Urinary bladder (tissue), 4 donors: ENCODE results near the gene VPREB3. TPM values are rescaled to one million over a fixed set of nuclear protein-coding genes. Genes with fewer than 3 reads are reported as not detected.

ENCODE experiments used
- DNase-seq: peaks from one replicate; pipeline ENCODE4 v3.0.0-alpha.2; 2015; ENCODE audit errors: extremely low spot score
- H3K27ac ChIP-seq: one replicate; pipeline ENCODE4 v1.5.1; 2013; ENCODE audit warnings: low read depth, mild to moderate bottlenecking, moderate library complexity
- H3K36me3 ChIP-seq: one replicate; pipeline ENCODE4 v1.6.1; 2013; ENCODE audit warnings: mild to moderate bottlenecking, moderate library complexity; ENCODE audit not compliant: insufficient read depth
- H3K4me1 ChIP-seq: one replicate; pipeline ENCODE4 v1.6.1; 2013; ENCODE audit warnings: mild to moderate bottlenecking, moderate library complexity; ENCODE audit not compliant: insufficient read depth
- H3K4me3 ChIP-seq: one replicate; pipeline ENCODE4 v1.5.1; 2013; ENCODE audit warnings: low read depth, low read length
- WGBS: extraction: QIAGEN DNeasy Blood & Tissue Kit; methylation state at CpG from one replicate; pipeline ENCODE4 v1.1.7; 2013; 5-methylcytosine and 5-hydroxymethylcytosine counted together
- polyA plus RNA-seq: library from polyadenylated mRNA; stranded (reverse); fragments of 200-250 nt; gene quantifications from one replicate; pipeline ENCODE4 v1.2.3, GENCODE V29; 2013
- total RNA-seq: library from RNA; depleted of rRNA; stranded (reverse); fragments of >200 nt; gene quantifications from one replicate; pipeline ENCODE4 v1.2.3, GENCODE V29; 2014
- donor health status: healthy with polysubstance abuse.
- donor health status: healthy.

Gene VPREB3
- total and polyA plus RNA-seq, 2 donors, result not detected

DNA sequence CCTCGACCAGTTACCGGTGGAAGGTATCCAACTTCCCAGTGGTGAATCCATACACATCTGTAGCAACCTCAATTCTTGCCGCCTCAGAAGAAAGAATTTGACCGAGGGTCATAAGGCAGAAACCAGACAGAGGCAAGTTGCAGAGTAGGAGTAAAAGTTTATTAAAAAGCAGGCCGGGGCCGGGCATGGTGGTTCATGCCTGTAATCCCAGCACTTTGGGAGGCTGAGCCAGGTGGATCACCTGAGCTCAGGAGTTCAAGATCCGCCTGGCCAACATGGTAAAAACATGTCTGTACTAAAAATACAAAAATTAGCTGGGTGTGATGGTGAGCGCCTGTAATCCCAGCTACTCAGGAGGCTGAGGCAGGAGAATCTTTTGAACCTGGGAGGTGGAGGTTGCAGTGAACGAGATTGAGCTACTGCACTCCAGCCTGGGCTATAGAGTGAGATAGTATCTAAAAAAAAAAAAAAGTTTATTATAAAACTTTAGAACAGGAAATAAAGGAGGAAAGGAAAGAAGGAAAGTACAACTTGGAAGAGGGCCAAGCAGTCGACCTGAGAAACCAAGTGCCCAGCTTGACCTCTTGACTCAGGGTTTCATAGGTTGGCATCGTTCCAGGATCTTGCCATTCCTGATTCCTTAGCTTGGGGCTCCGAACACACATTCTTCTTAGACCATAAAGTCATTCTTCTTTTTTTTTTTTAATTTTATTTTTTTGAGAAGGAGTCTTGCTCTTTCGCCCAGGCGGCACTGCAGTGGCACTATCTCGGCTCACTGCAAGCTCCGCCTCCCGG is 35.7 kb downstream of the VPREB3 start:
- H3K4me1 ChIP-seq, result no peaks in the 10 kb centered on the region
- DNase-seq, result no peak
- no peak overlapping the region for H3K4me3 ChIP-seq
- no peak overlapping the region for H3K27ac ChIP-seq
- peaks cover 2% of the 10 kb centered on the region for H3K36me3 ChIP-seq
- 86% methylated on average over 17 of the region's 17 CpGs for WGBS

DNA sequence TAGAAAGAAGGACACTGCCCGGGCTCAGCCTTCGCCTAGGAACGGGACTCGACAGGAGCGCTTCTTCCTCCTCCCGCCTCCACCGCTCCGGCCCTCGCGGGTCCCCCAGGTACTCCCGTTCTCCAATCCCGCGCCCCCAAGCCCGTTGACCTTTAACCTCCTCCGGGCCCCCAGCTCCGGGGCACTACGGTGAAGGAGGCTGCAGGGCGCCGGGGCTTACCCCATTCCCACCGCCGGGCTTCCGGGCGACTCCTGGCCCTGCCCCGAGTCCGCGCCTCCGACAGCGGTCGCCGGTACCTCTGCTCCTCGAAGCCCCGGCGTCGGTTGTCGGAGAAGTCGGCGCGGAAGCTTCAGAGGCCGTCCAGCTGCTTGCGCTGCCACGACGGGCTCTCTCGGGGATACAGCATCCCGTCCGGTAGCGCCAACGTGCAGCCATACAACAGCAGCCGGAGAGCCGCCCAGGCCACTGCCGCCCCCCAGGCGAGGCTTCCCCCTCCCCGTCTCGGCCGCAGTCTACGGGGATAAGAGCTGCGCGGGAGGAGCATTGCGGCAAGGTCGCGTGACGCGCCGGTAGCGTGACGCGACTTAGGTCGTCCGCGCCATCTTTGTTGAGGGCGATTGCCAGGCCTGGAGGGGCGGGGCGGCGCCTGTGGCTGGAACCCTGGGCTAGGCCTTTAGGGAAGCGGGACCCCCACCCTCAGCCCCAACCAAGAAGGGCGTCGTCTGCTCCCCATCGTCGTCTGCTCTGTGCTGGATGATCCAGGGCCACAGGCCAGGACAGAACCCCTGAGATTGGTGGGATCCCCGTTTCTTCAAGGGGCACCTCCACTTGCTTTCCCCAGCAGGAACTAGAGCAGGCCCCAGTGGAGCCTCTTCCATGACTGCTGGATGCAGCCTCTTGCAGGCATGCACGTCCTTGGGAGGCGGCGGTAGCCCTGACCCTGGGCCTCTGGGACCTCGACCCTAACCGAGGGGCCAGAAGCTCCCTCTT is 37.1 kb downstream of the VPREB3 start:
- Histone ChIP-seq H3K36me3 (peaks cover 3% of the 10 kb centered on the region), H3K27ac (peak overlapping the region; percentile 46), H3K4me3 (peak overlapping the region; percentile 79), H3K4me1 (no peaks in the 10 kb centered on the region)
- 5% methylated on average over 84 of the region's 84 CpGs for WGBS
- DNase-seq, result peak; percentile 42

DNA sequence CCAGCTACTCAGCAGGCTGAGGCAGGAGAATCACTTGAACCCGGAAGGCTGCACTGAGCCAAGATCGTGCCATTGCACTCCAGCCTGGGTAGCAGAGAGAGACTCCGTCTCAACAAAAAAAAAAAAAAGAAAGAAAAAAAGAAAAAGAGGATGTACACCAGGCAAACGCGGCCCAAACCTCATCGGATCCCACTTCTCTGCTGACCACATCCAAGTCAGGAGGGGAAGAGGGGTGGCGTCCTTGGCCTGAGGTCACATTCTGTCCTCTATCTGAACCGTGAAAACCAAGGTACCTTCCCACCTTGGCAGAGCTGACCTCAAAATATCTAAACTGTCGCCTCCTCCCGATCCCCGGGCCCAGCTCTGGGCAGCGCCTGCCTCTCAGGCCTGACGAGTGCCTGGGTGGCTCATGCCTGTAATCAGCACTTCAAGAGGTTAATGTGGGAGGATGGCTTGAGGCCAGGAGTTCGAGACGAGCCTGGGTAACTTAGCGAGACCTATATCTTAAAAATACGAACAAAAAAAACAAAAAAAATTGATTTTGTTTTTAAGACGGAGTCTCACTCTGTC is 38.3 kb downstream of the VPREB3 start:
- Histone ChIP-seq H3K4me1 (no peaks in the 10 kb centered on the region), H3K4me3 (no peak overlapping the region), H3K36me3 (peaks cover 6% of the 10 kb centered on the region), H3K27ac (no peak overlapping the region)
- 83% methylated on average over 18 of the region's 18 CpGs for WGBS
- no peak for DNase-seq

DNA sequence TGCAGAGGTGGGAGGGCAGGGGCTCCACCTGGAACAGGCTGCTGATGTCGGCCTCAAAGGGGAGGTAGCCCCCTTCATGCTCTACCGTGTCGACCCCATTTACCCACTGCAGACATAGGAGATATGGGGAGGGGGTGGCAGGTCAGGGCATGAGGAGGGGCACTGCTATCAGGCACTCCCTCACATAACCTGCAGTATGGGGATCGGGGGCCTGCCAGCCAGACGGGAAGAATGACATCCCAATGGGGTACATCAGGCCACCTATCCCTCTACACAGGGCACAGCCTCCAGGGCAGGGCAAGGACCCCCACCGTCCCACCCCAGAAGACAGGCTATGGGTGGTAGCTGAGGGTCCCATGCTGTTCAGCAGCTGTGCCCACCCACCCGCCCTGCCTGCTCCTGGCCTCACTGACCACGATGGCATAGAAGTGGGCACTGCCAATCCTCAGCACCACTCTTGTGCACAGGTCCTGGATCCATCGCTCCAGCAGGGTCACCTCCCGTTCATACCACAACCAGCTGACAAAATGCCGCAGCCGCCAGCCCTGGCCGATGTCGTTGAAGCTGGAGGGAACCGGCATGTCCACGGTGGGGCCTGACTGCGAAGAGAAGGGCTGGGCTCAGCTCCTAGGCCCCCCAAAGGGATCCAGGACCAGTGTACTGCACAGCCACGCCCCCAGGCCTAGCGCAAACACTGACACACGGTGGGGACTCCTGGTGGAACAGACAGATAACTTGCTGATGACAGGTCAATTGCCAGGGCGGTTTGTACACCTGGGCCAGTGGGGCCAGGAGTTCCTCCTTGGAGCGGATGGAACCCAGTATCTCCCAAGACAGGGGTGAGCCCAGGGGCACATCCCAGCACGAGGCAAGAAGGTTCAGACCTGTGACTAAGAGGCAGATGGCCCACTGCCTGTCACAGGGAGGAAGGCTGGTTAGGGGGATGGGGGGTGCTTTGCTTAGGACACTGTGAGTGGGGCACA is 39.3 kb downstream of the VPREB3 start:
- WGBS, result 87% methylated on average over 23 of the region's 23 CpGs
- H3K4me3 ChIP-seq, result no peak overlapping the region
- H3K4me1 ChIP-seq, result no peaks in the 10 kb centered on the region
- DNase-seq, result no peak
- no peak overlapping the region for H3K27ac ChIP-seq
- peaks cover 6% of the 10 kb centered on the region for H3K36me3 ChIP-seq

DNA sequence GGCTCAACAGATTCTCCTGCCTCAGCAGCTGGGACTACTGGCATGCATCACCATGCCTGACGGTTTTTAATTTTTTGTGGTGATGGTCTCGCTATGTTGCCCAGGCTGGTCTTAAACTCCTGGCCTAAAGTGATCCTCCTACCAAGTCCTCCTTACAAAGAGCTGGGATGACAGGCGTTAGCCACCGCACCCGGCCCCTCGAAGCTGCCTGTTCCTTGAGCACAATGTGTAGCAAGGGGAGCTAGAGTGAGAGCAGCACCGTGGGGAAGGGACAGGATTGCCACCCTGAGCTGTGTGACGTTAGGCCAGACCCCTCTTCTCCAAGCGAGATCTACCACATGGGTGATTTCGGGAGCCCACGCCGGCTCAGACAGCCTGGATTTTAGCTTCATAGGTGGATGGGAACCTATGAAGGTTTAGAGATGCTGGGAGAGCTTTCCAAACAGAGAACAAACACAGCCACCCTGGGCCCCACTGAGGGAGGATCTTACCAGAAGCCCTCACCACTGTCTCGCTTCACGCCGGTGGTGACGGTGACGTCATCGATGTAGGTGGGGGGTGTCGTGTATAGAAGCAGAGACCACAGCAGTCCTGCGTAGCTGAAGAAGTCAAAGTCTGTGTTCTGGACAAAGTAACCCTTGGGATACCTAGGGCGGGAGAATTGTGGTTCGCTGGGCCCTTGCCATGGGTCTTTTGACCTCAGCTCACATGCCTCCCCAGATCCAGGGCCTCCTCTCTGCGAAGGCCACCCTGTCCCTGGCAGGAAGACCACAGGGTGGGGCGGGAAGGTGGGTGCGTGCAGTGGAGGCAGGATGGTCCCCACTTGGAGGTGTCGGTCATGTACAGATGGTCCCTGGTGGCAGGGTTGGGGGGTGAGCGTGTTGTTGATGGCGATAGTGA is 40.3 kb downstream of the VPREB3 start:
- H3K4me1 ChIP-seq, result no peaks in the 10 kb centered on the region
- H3K36me3 ChIP-seq, result peaks cover 6% of the 10 kb centered on the region
- WGBS, result 94% methylated on average over 28 of the region's 28 CpGs
- DNase-seq, result no peak
- H3K27ac ChIP-seq, result no peak overlapping the region
- no peak overlapping the region for H3K4me3 ChIP-seq

DNA sequence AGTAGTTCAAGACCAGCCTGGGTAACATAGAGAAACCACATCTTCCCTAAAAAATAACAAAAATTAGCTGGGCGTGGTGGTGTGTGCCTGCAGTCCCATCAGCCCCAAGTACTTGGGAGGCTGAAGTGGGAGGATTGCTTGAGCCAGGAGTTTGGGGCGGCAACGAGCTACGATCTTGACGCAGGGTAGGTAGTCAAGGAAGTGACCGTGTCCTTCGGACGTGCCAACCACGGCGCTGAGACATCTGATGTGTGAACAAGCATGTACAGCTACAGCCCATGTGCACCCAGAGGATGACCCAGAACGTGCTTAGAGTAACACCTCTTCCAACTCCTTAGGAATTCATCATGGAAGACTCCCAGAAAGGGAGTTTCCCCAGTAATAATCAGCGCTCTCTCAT is 42.0 kb downstream of the VPREB3 start:
- DNase-seq, result no peak
- H3K4me1 ChIP-seq, result no peaks in the 10 kb centered on the region
- 91% methylated on average over 12 of the region's 12 CpGs for WGBS
- no peak overlapping the region for H3K27ac ChIP-seq
- H3K4me3 ChIP-seq, result no peak overlapping the region
- H3K36me3 ChIP-seq, result peaks cover 6% of the 10 kb centered on the region

DNA sequence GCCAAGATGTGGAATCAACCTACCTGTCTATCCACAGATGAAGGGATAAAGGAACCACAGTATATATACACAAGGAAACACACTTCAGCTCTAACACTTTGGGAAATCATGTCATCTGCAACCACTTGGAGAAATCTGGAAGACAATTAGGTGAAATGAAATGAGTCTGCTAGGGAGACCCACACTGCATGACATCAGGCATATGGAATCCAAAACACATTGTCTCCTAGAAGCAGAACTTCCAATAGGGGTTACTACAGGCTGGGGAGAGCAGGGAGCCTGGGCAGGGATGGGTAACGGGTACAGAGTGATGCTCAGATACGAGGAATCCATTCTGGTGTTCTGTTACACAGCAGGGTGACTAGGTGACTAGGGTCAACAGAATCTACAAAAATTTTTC is 45.1 kb downstream of the VPREB3 start:
- H3K4me3 ChIP-seq, result no peak overlapping the region
- WGBS, result 81% methylated on average over 2 of the region's 2 CpGs
- H3K4me1 ChIP-seq, result no peaks in the 10 kb centered on the region
- peaks cover 6% of the 10 kb centered on the region for H3K36me3 ChIP-seq
- H3K27ac ChIP-seq, result no peak overlapping the region
- no peak for DNase-seq

DNA sequence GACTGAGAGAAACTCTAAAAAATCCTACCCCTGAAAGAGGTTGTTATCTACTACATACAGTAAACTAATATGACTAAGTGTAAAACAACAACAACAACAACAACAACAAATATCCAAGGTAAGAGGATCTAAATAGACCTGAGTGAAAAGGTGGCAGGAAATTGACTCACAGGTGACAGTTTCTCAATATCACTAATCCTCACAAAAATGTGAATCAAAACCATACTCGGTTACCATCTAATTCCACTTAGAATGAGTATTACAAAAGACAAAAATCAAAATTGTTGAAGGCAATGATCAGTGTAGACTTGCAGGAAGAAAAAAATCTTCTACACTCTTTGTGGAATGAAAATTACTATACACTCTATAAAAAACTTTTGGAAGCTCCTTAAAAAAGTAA is 46.0 kb downstream of the VPREB3 start:
- 85% methylated on average over 1 of the region's 1 CpG for WGBS
- no peak overlapping the region for H3K4me3 ChIP-seq
- DNase-seq, result no peak
- H3K27ac ChIP-seq, result no peak overlapping the region
- H3K36me3 ChIP-seq, result peaks cover 3% of the 10 kb centered on the region
- no peaks in the 10 kb centered on the region for H3K4me1 ChIP-seq

DNA sequence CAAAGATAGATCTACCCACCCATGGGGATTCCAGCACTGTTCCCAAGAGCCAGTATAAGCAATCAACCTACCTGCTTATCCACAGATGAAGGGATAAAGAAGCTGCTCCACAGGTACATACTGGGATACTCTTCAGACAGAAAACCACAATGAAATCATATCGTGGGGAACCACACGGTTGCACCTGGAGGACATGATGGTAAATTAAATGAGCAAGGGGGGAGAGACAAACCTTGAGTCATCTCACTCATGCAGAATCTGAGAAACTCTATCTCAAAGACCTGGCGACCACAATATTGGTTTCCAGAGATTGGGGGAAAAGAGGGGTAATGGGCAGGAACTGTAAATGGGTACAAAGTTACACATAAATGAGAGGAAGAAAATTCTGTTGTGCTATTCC is 48.9 kb downstream of the VPREB3 start:
- 92% methylated on average over 3 of the region's 3 CpGs for WGBS
- Histone ChIP-seq H3K36me3 (no peaks in the 10 kb centered on the region), H3K4me1 (no peaks in the 10 kb centered on the region), H3K4me3 (no peak overlapping the region), H3K27ac (no peak overlapping the region)
- DNase-seq, result no peak

DNA sequence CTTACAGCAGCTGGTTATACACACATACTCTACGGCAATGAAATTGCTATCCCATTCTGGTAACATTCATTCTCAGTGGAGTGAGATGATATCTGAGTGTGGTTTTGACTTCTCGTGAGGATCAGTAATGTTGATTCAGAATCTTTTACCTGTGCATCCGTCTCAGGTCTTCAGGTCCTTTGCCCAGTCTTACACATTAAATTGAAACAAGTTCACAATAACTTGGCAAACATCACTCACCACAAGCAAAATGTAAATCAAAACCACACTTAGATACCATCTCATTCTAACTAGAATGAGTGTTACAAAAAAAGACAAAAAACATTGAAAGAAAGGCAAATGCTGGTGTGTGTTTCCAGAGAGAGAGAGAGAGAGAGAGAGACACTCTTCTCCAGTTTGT is 49.4 kb downstream of the VPREB3 start:
- no peaks in the 10 kb centered on the region for H3K4me1 ChIP-seq
- no peak overlapping the region for H3K4me3 ChIP-seq
- WGBS, result 90% methylated on average over 3 of the region's 3 CpGs
- H3K36me3 ChIP-seq, result no peaks in the 10 kb centered on the region
- H3K27ac ChIP-seq, result no peak overlapping the region
- no peak for DNase-seq

DNA sequence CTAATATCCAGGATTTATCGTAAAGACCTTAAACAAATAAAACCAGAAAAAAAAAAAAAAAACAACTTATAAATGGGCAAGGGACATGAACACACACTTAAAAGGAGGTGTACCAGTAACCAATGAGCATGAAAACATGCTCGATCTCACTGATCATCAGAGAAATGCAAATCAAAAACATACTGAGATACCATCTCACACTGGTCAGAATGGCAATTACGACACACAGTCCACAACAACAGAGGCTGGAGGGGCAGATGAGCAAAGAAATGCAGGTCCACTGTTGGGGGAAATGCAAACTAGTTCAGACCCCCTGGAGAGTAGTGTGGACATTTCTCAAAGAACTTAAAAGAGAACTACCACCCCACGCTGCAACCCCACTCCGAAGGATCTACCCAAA is 50.2 kb downstream of the VPREB3 start:
- WGBS, result 89% methylated on average over 5 of the region's 5 CpGs
- no peaks in the 10 kb centered on the region for H3K4me1 ChIP-seq
- H3K27ac ChIP-seq, result no peak overlapping the region
- no peak for DNase-seq
- no peaks in the 10 kb centered on the region for H3K36me3 ChIP-seq
- H3K4me3 ChIP-seq, result no peak overlapping the region
